PFSK-1 (cell line): ENCODE data around the gene FAM111A.

ENCODE experiments used
- FOXP2 ChIP-seq: optimal IDR thresholded peaks from 2 replicates; pipeline ENCODE3; 2011; ENCODE audit warnings: borderline replicate concordance, control low read depth, inconsistent platforms; ENCODE audit not compliant: insufficient read depth; ENCODE audit errors: extremely low read length, extremely low read depth
- POLR2AphosphoS5 ChIP-seq: IDR thresholded peaks from 2 replicates; pipeline ENCODE4 v1.6.1; 2012; ENCODE audit warnings: low read depth, mild to moderate bottlenecking, control low read depth, low read length, moderate library complexity
- SIN3A ChIP-seq: IDR thresholded peaks from 2 replicates; pipeline ENCODE4 v1.6.1; 2012; ENCODE audit warnings: mild to moderate bottlenecking, low read length, moderate library complexity, borderline replicate concordance; ENCODE audit not compliant: insufficient read depth
- TAF1 ChIP-seq: IDR thresholded peaks from 2 replicates; pipeline ENCODE4 v1.6.1; 2012; ENCODE audit warnings: low read length, control low read depth, borderline replicate concordance; ENCODE audit not compliant: insufficient read depth
- TF ChIP-seq, protein P1 (sequence below), 2 experiments: IDR thresholded peaks; 2 replicates each; pipeline versions ENCODE4 v1.6.1 to v1.8.0; 2011 to 2012; ENCODE audit warnings: low read depth in 2 of 2, low read length in 2 of 2, control low read depth in 1 of 2, inconsistent platforms in 1 of 2, mild to moderate bottlenecking in 1 of 2, moderate library complexity in 1 of 2; ENCODE audit not compliant: insufficient read depth in 1 of 2

FAM111A gene

DNA sequence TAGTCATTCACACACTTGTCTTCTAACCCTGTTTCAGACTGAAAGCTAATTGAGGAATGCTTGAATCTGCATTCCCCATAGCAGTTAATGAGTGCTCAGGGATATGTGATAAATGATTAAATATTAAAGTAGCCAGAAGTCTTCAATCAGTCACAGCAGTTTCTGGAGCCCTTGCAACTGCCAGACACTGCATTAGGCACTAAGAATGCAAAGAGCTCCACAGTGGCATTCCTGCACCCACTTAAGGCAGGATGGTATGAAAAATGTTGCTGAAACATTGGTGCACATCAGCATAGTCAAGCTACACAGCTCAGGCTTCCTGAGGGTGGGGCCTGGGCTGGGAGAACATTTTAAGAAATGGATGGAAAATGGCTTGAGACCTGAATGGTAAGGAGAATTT lies 35.7 kb downstream of the FAM111A start:
- TF ChIP-seq TAF1 (no peak), FOXP2 (no peak), POLR2AphosphoS5 (no peak), SIN3A (no peak)
- TF ChIP-seq, protein P1, sequence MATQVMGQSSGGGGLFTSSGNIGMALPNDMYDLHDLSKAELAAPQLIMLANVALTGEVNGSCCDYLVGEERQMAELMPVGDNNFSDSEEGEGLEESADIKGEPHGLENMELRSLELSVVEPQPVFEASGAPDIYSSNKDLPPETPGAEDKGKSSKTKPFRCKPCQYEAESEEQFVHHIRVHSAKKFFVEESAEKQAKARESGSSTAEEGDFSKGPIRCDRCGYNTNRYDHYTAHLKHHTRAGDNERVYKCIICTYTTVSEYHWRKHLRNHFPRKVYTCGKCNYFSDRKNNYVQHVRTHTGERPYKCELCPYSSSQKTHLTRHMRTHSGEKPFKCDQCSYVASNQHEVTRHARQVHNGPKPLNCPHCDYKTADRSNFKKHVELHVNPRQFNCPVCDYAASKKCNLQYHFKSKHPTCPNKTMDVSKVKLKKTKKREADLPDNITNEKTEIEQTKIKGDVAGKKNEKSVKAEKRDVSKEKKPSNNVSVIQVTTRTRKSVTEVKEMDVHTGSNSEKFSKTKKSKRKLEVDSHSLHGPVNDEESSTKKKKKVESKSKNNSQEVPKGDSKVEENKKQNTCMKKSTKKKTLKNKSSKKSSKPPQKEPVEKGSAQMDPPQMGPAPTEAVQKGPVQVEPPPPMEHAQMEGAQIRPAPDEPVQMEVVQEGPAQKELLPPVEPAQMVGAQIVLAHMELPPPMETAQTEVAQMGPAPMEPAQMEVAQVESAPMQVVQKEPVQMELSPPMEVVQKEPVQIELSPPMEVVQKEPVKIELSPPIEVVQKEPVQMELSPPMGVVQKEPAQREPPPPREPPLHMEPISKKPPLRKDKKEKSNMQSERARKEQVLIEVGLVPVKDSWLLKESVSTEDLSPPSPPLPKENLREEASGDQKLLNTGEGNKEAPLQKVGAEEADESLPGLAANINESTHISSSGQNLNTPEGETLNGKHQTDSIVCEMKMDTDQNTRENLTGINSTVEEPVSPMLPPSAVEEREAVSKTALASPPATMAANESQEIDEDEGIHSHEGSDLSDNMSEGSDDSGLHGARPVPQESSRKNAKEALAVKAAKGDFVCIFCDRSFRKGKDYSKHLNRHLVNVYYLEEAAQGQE (IDR thresholded peaks at IDR 0.05; ENCODE audit: insufficient read depth in 1 of 2, low read depth in 2 of 2, low read length in 2 of 2), result no peak

DNA sequence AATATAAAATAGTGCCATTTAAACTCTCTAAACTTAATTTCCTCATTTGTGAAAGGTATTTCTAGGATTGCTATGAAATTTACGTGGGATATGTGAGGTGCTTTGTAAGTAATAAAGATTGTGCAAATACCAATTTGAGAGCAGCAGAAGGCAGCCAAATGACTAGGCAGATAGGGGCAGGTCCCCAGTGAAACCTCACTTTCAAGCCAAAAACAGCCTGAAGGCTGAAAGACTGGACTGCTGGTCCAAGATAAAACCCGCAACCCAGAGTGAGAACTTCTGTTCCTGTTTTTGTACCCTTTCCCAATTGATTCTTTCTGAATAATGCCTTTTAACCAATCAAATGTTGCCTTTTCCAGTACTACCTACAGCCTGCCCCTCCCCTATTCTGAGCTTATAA lies 36.5 kb downstream of the FAM111A start:
- TF ChIP-seq FOXP2 (no peak), SIN3A (no peak), POLR2AphosphoS5 (no peak), TAF1 (no peak)
- TF ChIP-seq, protein P1 (IDR thresholded peaks at IDR 0.05; ENCODE audit: insufficient read depth in 1 of 2, low read depth in 2 of 2, low read length in 2 of 2), result no peak

DNA sequence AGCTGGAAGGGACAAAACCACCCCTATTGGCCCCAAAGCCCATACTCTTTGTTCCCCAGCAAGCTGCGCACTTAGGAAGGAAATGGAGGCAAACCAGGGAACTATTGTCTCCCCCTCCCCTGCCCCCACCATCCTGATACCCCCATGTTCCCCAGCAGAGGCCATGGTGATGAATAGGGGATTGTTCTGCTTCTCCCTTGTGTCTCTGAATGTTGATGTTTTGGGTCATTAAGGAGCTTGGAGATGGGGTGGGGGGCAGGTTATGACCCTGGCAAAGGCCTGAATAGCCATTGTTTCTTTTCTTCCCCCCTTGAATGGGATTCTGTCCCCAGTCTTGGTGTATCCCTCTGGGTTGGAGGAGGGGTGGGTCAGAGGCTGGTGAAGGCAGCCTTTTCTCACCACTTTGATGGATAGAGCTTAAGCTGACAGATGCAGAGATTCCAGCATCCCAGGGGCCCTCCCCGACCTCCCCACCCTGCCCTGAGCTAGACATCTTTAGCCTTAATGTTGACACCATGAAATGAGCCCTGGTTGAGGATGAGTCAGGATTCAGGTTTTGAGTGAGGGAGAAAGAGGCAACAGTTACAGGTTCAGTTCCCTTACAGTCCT lies 37.6 kb downstream of the FAM111A start:
- TF ChIP-seq TAF1 (no peak), FOXP2 (no peak), POLR2AphosphoS5 (no peak), SIN3A (no peak)
- TF ChIP-seq, protein P1 (IDR thresholded peaks at IDR 0.05; ENCODE audit: insufficient read depth in 1 of 2, low read depth in 2 of 2, low read length in 2 of 2), result no peak

DNA sequence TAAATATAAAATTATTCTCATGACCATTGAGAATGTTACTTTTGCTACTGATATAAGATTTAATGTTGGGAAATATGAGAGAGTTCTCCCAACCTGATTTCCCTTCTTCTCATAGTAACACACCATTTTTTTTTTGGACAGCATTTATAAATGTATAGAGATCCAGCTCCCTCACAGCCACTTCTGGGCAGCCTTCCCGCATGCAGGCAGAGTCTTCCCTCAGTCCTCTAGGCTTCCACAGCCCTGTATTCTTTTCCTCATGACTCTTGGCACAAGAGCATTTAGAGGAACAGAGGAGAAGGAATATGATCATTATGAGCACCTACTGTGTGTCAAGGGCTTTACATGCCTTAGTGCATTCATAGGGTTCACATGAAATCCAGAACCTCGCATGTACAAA lies 38.3 kb downstream of the FAM111A start:
- no peak for TF ChIP-seq TAF1
- no peak for TF ChIP-seq SIN3A
- TF ChIP-seq, protein P1 (IDR thresholded peaks at IDR 0.05; ENCODE audit: insufficient read depth in 1 of 2, low read depth in 2 of 2, low read length in 2 of 2), result no peak
- TF ChIP-seq FOXP2, result no peak
- no peak for TF ChIP-seq POLR2AphosphoS5
